Mesothelial cell of epicardium (in vitro differentiated cells): ENCODE measurements around the gene C1orf122. TPM values are rescaled to one million over a fixed set of nuclear protein-coding genes. Genes with fewer than 3 reads are reported as not detected.

Experiments used
- DNase-seq, 2 experiments: peaks; one replicate each; pipeline ENCODE4 v3.0.0; 2021; ENCODE audit warnings: low spot score in 2 of 2; ENCODE audit not compliant: unreplicated experiment in 2 of 2
- H3K27ac Mint-ChIP-seq: 2 replicates; pipeline ENCODE4 v1.8.0; 2021; ENCODE audit warnings: mixed read lengths
- H3K27me3 Mint-ChIP-seq: 2 replicates; pipeline ENCODE4 v1.8.0; 2021; ENCODE audit warnings: low read depth, mixed read lengths
- H3K36me3 Mint-ChIP-seq: 2 replicates; pipeline ENCODE4 v1.8.0; 2021; ENCODE audit warnings: mixed read lengths
- H3K4me1 Mint-ChIP-seq: 2 replicates; pipeline ENCODE4 v1.8.0; 2021; ENCODE audit warnings: mixed read lengths
- H3K4me3 Mint-ChIP-seq: 2 replicates; pipeline ENCODE4 v1.8.0; 2021; ENCODE audit warnings: mild to moderate bottlenecking, moderate library complexity, mixed read lengths
- H3K9me3 Mint-ChIP-seq: 2 replicates; pipeline ENCODE4 v1.8.0; 2021; ENCODE audit warnings: mixed read lengths
- total RNA-seq: library from RNA; stranded (reverse); gene quantifications from 3 replicates; pipeline ENCODE4 v1.2.1, GENCODE V29; 2021
- TF ChIP-seq, protein P1 (sequence below): fragments of 200-600 bp; sonication (generic); IDR thresholded peaks from one replicate; pipeline ENCODE4 v1.5.0; 2021; ENCODE audit warnings: antibody characterized with exemption; ENCODE audit not compliant: unreplicated experiment

The C1orf122 gene
- total RNA-seq = 36.8 to 42.4 TPM (median 41.0 TPM) in 3 replicates

DNA sequence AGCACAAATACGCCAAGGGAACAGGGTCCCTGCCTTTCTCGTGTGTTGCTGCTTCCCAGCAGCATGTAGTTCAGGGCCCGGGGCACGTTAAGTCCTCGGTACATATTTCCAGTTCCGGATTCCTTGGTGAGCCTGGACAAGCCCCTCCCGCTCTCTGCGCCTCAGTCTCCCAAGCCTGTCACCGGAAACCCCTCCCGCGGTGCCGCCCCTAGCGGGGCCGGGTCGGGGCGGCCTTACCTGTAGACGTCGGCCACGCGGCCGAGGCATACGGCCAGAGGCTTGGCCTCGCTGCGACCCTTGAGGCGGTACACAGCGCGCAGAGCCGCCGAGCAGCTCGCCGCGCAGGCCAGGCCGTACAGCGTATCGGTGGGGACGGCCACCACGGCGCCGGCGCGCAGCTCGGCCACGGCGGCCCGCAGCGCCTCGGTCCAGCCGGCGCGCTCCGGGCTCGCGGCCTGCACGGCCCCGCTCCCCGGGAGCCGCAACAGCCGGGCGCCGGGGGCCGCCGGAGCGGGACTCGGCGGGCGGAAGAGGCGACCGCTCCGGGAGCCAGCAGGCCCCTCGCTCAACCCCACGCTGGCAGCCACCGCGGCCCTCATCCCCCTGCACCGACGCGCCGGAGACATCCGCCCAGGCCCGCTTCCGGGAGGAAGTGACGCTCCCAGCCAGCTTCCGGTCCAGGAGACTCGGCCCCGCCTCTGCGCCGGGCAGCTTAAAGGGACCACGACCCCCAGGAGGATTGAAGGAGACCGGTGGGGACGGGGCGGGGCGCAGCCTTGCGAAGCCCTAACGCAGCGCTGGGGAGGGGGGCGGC, at the start of gene C1orf122, which contains the start of gene YRDC:
TSS of gene C1orf122 (plus strand) at position 236 of the 814 bp plus-strand sequence. CDS start 615 bp downstream, outside the sequence.
TSS of gene YRDC (minus strand) at position 654 of the 814 bp plus-strand sequence. CDS start at position 626, 28 bp downstream.
- Mint-ChIP-seq H3K27ac (peak within 1 kb of the TSS; percentile 95), H3K4me3 (peak within 1 kb of the TSS; percentile 91), H3K4me1 (peaks cover 13% of the 10 kb centered on the region), H3K36me3 (peaks cover 17% of the 10 kb centered on the region), H3K27me3 (no peaks in the 10 kb centered on the region), H3K9me3 (no peaks in the 10 kb centered on the region)
- peak; percentile 89 to 93 for DNase-seq
- TF ChIP-seq, protein P1, sequence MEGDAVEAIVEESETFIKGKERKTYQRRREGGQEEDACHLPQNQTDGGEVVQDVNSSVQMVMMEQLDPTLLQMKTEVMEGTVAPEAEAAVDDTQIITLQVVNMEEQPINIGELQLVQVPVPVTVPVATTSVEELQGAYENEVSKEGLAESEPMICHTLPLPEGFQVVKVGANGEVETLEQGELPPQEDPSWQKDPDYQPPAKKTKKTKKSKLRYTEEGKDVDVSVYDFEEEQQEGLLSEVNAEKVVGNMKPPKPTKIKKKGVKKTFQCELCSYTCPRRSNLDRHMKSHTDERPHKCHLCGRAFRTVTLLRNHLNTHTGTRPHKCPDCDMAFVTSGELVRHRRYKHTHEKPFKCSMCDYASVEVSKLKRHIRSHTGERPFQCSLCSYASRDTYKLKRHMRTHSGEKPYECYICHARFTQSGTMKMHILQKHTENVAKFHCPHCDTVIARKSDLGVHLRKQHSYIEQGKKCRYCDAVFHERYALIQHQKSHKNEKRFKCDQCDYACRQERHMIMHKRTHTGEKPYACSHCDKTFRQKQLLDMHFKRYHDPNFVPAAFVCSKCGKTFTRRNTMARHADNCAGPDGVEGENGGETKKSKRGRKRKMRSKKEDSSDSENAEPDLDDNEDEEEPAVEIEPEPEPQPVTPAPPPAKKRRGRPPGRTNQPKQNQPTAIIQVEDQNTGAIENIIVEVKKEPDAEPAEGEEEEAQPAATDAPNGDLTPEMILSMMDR = no peak

DNA sequence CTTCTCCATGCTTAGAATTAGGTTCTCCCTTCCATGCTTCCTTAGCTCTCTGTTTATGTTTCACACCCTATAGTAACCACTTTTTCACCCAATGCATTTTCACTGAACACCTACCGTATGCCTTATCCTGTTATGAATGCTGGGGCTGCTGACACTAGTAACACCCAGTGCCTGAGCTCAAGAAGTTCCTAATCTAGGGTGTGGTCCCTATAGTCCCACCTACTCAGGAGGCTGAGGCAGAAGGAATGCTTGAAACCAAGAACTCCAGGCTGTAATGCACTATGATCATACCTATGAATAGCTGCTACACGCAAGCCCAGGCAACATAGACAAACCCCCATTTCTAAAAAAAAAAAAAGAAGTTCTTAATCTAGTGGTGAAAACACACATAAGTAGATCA, 48.1 kb upstream of the C1orf122 start:
- TF ChIP-seq, protein P1 = no peak
- no peaks in the 10 kb centered on the region for H3K36me3 Mint-ChIP-seq
- H3K27ac Mint-ChIP-seq = no peak overlapping the region
- H3K9me3 Mint-ChIP-seq = no peaks in the 10 kb centered on the region
- no peak overlapping the region for H3K4me3 Mint-ChIP-seq
- H3K4me1 Mint-ChIP-seq = no peaks in the 10 kb centered on the region
- peaks cover 34% of the 10 kb centered on the region for H3K27me3 Mint-ChIP-seq
- no peak for DNase-seq

DNA sequence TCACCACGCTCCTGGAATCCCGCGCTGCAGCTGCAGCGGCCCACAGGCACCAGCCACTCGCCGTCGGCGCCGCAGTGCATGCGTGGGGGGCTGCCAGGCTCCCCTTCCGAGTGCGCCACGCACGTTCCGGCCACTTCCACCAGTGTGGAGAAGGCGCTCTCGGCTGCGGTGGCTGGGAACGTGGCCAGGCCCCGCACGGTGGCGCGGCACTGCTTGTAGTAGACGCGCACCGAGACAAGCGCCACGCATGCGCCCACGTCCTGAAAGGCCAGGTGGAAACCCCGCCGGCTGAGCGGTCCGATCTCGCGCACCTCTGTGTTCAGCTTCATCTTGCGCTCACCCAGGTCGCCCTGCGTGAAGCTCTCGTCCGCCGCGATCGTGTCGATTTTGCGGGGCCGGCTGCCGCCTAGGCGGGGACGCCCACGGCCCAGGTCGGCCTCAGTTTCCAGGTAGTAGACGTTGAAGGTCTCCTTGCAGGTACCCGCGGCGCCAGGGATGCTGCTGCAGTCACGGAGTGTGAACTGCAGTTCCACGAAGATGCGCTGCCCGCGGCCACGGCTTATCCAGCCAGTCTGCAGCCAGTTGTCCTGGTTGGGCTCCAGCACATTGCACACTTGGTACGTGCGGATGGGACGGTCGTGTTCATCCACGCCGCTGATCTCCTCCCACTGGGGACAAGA, 46.0 kb upstream of the C1orf122 start:
- Mint-ChIP-seq H3K27me3 (peaks cover 55% of the 10 kb centered on the region), H3K9me3 (no peaks in the 10 kb centered on the region), H3K27ac (no peak overlapping the region), H3K36me3 (no peaks in the 10 kb centered on the region), H3K4me3 (no peak overlapping the region), H3K4me1 (no peaks in the 10 kb centered on the region)
- TF ChIP-seq, protein P1 = no peak
- DNase-seq = no peak

DNA sequence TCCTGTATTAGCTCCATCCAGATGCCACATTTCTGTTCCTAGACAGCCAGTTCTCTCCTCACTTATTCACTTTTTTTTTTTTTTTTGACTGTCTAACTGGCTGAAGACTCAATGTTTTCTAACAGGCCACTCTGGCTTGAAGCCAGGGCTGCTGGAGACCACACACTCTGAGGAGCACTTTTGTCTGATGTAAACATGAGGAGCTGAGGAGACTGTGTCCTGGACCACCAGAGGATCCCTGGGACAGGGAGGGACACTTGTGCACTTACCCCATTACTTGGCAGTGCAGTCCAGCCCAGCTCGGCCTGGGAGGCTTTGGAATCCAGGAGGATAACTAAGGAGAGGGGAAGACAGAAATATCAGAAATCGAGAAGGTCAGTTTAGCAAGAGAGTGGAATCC, 45.1 kb upstream of the C1orf122 start:
- Mint-ChIP-seq H3K27ac (no peak overlapping the region), H3K36me3 (no peaks in the 10 kb centered on the region), H3K4me3 (no peak overlapping the region), H3K27me3 (peaks cover 64% of the 10 kb centered on the region), H3K4me1 (no peaks in the 10 kb centered on the region), H3K9me3 (no peaks in the 10 kb centered on the region)
- TF ChIP-seq, protein P1 = no peak
- no peak for DNase-seq

DNA sequence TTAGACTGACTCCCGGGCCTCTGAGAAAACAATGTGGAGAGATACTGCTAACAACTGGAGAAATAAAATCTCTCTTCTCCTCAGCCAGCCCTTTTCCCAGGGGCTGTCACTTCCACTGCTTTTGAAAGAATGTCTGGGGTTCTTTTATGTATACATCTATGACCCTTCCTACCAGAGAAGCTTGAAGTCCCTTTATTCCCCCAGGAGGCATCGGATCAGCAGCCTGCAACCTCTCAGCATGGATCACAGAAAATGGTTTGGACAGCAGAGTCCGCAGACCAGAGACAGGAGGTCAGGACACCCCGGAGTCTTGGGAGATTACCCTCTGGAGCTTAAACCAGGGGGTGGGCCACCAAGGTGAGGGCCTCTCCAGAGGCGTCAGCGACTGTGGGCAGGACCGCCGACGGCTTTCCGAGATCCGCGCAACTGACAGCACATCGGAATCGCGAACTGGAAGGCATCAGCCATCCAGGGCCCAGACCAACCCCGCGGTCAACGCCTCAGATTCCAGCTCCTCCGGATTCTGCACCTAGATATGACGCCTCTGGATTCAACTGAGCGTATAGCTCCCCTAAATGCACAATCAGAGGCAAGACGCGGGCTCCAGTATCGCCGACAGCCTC, 43.7 kb upstream of the C1orf122 start:
- no peaks in the 10 kb centered on the region for H3K9me3 Mint-ChIP-seq
- H3K27me3 Mint-ChIP-seq = peaks cover 78% of the 10 kb centered on the region
- H3K36me3 Mint-ChIP-seq = no peaks in the 10 kb centered on the region
- TF ChIP-seq, protein P1 = no peak
- no peak overlapping the region for H3K4me3 Mint-ChIP-seq
- DNase-seq = no peak
- H3K27ac Mint-ChIP-seq = no peak overlapping the region
- no peaks in the 10 kb centered on the region for H3K4me1 Mint-ChIP-seq
